Choroid plexus epithelial cell (primary cell): ENCODE data around the gene FBLN7.
A peak's percentile ranks its signal among the peaks of the same experiment; 100 is the strongest.
"Not testable (repeated sequence)": the region's sequence is repeated elsewhere in the genome, so short reads cannot be mapped to it uniquely, and the experiment has no call there.

ENCODE experiments used
- DNase-seq: peaks from one replicate; pipeline ENCODE4 v3.0.0-alpha.2; 2010; ENCODE audit warnings: low read depth
- H3K4me3 ChIP-seq: 2 replicates; pipeline ENCODE4 v1.5.1; 2011; ENCODE audit warnings: low read depth, mild to moderate bottlenecking, control low read depth, low read length, moderate library complexity
- TF ChIP-seq, protein P1 (sequence below): conservative IDR thresholded peaks from 2 replicates; pipeline ENCODE4 v1.5.1; 2011; ENCODE audit warnings: low read depth, mild to moderate bottlenecking, control low read depth, inconsistent platforms, low read length, moderate library complexity

FBLN7 gene

DNA sequence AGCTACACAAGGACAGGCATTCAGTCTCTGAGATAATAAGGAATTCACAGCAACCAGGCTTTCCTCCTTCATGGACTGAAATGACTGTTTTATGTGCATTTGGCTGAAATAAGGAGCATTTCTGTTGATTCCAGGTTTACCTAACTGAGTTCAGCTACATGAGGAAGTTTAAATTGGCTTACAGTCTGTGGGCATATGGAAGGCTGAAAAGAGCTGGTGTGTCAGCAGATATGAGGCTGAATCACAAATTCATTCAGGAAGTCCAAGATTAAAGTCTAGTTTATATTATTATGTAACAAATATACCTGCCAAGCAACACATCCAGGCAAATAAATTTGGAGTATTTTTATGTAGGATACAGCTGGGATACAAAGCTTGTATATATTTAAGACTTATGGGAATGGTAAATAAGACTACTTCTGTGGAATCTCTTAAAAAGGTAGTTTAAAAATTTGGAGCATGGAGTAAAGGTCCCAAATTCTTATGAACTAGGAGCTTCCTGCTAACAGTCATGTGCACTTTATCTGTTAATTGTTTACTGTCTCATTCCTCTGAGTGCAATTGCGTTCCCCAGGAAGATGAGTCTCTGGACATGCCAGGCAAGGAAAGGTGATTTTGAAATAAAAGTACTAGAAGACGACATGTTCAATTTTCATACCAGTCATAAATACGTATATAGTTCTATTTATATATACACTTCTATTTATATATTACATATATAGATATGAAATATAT is 63.7 kb downstream of the FBLN7 start:
- H3K4me3 ChIP-seq, result no peak overlapping the region
- no peak for DNase-seq
- TF ChIP-seq, protein P1, sequence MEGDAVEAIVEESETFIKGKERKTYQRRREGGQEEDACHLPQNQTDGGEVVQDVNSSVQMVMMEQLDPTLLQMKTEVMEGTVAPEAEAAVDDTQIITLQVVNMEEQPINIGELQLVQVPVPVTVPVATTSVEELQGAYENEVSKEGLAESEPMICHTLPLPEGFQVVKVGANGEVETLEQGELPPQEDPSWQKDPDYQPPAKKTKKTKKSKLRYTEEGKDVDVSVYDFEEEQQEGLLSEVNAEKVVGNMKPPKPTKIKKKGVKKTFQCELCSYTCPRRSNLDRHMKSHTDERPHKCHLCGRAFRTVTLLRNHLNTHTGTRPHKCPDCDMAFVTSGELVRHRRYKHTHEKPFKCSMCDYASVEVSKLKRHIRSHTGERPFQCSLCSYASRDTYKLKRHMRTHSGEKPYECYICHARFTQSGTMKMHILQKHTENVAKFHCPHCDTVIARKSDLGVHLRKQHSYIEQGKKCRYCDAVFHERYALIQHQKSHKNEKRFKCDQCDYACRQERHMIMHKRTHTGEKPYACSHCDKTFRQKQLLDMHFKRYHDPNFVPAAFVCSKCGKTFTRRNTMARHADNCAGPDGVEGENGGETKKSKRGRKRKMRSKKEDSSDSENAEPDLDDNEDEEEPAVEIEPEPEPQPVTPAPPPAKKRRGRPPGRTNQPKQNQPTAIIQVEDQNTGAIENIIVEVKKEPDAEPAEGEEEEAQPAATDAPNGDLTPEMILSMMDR, result no peak

DNA sequence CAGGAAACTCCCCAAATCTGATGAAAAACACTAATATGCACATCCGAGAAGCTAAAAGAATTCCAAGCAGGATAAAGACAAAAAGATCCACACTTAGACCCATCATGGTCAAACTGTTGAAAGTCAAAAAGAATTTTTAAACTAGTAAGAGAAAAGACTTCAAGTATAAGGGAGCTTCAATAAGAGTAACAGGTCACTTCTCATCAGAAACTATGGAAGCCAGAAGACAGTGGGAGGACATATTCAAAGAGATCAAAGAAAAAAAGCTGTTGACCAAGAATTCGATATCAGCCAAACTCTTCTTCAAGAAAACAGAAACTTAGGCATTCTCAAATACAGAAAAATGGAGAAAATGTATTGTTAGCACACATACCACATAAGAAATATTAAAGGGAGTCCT is 66.2 kb downstream of the FBLN7 start:
- TF ChIP-seq, protein P1, result no peak
- peak; percentile 19 for DNase-seq
- H3K4me3 ChIP-seq, result no peak overlapping the region

DNA sequence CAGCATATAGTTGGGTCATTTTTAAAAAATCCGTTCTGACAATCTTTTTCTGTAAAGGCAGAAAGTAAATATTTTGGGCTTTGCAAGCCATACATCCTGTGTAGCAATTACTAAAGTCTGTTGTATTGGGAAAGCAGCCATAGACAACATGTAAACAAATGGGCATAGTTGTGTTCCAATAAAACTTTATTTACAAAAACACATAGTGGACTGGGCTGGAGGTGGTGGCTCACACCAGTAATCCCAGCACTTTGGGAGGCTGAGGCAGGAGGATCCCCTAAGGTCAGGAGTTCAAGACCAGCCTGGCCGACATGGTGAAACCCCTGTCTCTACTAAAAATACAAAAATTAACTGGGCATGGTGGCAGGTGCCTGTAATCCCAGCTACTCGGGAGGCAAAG is 69.7 kb downstream of the FBLN7 start:
- not testable (repeated sequence) for DNase-seq, H3K4me3 ChIP-seq

DNA sequence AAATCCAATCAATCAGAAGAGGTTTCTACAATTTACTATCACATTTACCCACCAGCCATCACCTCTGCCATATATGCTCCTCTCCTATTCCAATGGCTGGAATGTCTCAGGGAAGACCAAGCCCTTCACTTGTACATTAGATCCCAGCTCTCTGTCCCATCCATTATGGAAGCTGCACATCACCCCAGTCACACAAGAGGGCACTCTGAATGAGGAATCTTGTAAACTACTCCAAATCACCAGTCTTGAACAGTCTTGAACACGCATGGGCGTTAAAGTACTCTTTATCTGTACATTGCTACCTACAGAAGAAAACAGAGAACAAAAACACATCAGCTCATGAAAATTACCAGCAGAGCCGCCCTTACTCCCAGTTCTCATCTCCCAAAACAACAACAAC is 78.0 kb downstream of the FBLN7 start:
- peak; percentile 56 for DNase-seq
- TF ChIP-seq, protein P1, result peak; percentile 61
- no peak overlapping the region for H3K4me3 ChIP-seq

DNA sequence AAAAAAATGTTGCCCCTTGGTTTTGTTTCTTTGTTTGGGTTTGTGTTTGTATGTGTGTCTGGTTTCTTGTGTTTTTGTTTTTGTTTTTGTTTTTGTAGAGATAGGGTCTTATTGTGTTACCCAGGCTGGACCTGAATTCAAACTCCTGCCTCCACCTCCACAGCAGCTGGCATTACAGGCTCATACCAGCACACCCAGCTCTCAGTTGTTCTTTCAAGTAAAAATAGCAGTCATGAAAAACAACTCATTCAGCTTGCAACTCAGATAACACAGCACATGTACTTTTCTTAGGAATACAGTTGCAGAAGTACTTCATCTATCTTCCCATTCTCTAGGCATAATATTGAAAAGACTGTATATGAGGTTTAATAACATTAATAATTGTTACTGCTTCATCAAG is 79.7 kb downstream of the FBLN7 start:
- DNase-seq, result no peak
- TF ChIP-seq, protein P1, result no peak
- no peak overlapping the region for H3K4me3 ChIP-seq

DNA sequence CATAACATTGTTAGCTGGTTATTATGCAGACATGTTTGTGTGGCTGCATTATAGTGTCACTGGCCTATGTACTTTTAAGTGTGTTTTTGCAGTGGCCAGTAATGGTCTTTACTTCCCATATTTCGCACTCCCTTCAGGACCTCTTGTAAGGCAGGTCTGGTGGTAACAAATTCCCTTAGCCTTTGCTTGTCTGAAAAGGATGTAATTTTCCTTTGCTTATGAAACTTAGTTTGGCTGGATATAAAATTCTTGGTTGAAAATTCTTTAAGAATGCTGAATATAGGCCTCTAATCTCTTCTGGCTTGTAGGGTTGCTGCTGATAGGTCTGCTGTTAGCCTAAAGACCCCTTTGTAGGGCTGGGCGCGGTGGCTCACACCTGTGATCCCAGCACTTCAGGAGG is 82.0 kb downstream of the FBLN7 start:
- TF ChIP-seq, protein P1, result no peak
- DNase-seq, result no peak
- no peak overlapping the region for H3K4me3 ChIP-seq

DNA sequence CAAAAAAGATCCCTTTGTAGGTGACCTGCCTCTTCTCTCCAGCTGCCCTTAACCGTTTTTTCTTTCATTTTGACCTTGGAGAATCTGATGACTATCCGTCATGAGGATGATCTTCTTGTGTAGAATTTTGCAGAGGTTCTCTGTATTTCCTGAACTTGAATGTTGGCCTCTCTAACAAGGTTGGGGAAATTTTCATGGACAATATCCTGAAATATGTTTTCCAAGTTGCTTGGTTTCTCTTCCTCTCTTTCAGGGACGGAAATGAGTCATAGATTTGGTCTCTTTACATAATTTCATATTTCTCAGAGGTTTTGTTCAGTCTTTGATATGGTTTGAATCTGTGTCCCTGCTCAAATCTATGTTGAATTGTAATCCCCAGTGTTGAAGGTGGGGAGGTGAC is 82.6 kb downstream of the FBLN7 start:
- H3K4me3 ChIP-seq, result no peak overlapping the region
- DNase-seq, result no peak
- TF ChIP-seq, protein P1, result no peak
